Heart left ventricle (tissue), 13 donors: ENCODE measurements around the gene ZBTB20.

ENCODE experiments used
- CTCF ChIP-seq, 12 donors: fragments of 200-600 bp; sonication (generic) in 4 of 12; IDR thresholded peaks; one replicate each; pipeline versions ENCODE4 v1.5.0 to v1.8.0; 2018 to 2022; ENCODE audit warnings: antibody characterized with exemption in 12 of 12, mild to moderate bottlenecking in 5 of 12
- POLR2A ChIP-seq, 2 donors: fragments of 450-650 bp; IDR thresholded peaks; one replicate each; pipeline ENCODE4 v1.6.1; 2017; ENCODE audit warnings: antibody characterized with exemption in 2 of 2, mild to moderate bottlenecking in 2 of 2, moderate library complexity in 2 of 2
- donor health status: ischemic (EF 13 %, LVEDD 7.1; RV severe dilation, severe dysfunction).
- donor health status: DM: no; HTN: yes; CAD: no.
- donor health status: DM: no; HTN: no; CAD: no.
- donor health status: ischemic (EF 25% LVEDD 6.9; RV normal size, moderate dysfunction).
- donor health status: ischemic (EF 25% LVEDD 5.7; RV mildly dilated, moderate dysfunction).
- donor health status: ischemic (EF 35%, LVEDD 5.7; RV mildly dilated, moderate dysfunction).
- donor health status: nonischemic (EF 11% LVEDD 7.7; RV severe dilation, severe dysfunction).
- donor health status: DM: yes; HTN: yes; CAD: no.
- donor health status: PGD.
- donor health status: ischemic (EF 29% LVEDD 5.4; RV normal size, mild dysfunction).
- donor health status: nonischemic (EF 23%, LVEDD 6.1; RV moderate dilation, normal function).

- TF ChIP-seq CTCF (IDR thresholded peaks at IDR 0.05) (no peak), POLR2A (IDR thresholded peaks at IDR 0.05) (no peak)
Observed at GRCh38 chr3:114879059-114880031, 267.7 kb downstream of the ZBTB20 start.
